ENCODE data around the gene MKS1.
A peak's percentile ranks its signal among the peaks of the same experiment; 100 is the strongest.

MKS1 gene

GRCh38 chr17:58174871-58175270 lies 44.2 kb downstream of the MKS1 start:
- no peaks in the 10 kb centered on the region for H3K4me1 ChIP-seq (ENCODE audit: insufficient read depth, low read length, poor library complexity, severe bottlenecking)
- TF ChIP-seq CTCF (conservative IDR thresholded peaks at IDR 0.05; ENCODE audit: low read length) (no peak), EZH2phosphoT487 (IDR thresholded peaks at IDR 0.05; ENCODE audit: borderline replicate concordance) (no peak)
- H3K4me3 ChIP-seq (ENCODE audit: low read length, poor library complexity, severe bottlenecking) = no peak overlapping the region
- no peaks in the 10 kb centered on the region for H3K27me3 ChIP-seq (ENCODE audit: insufficient read depth, low read length, poor library complexity, severe bottlenecking)
- no peaks in the 10 kb centered on the region for H4K20me1 ChIP-seq (ENCODE audit: insufficient read depth, low read length, poor library complexity, severe bottlenecking)
- H3K79me2 ChIP-seq (ENCODE audit: insufficient read depth, low read length) = no peaks in the 10 kb centered on the region
- no peak overlapping the region for H3K9ac ChIP-seq (ENCODE audit: low read depth, low read length, poor library complexity, severe bottlenecking)
- H3F3A ChIP-seq (ENCODE audit: low read depth) = no peaks in the 10 kb centered on the region
- H3K9me2 ChIP-seq (replicated peaks; ENCODE audit: low read depth, low read length) = no peaks in the 10 kb centered on the region
- no peaks in the 10 kb centered on the region for H3K36me3 ChIP-seq (ENCODE audit: insufficient read depth, low read length)
- no peak overlapping the region for H3K4me2 ChIP-seq (ENCODE audit: low read depth, low read length, poor library complexity, severe bottlenecking)
- H3K9me3 ChIP-seq (ENCODE audit: insufficient read depth, low read depth, low read length) = no peaks in the 10 kb centered on the region
- no peak overlapping the region for H2AFZ ChIP-seq (ENCODE audit: low read length)

DNA sequence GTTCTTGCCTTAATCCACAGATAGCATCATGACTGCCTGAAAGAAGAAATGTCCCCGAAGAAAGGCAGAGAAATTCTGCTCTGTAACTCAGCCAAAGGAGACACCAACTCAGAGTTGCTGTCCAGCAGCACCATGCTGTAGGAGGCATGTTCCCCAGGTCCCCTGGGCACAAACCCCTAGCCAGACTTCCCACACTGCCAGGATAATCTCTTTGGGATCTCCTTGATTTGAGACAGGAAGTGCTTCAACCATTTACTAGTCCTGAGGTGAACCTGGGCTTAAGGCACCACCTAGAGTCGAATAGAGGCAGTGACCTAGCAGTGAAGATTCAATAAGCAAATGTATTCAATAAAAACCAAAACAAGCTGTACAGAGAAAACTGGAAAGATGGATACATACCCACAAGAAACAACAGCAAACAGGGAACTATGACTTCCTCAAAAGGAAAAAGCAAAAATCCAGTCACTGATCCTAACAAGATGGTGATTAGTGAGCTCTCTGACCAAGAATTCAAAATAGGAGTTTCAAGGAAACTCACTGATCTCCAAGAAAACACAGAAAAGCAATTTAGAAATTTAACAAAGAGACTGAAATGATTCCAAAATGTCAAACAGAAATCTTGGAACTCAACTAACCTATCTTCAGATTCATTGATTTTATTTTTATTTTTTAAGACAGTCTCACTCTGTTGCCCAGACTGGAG lies 46.5 kb downstream of the MKS1 start:
- H3K4me1 ChIP-seq (ENCODE audit: insufficient read depth, low read length, poor library complexity, severe bottlenecking) = no peaks in the 10 kb centered on the region
- no peaks in the 10 kb centered on the region for H3K79me2 ChIP-seq (ENCODE audit: insufficient read depth, low read length)
- H3K27me3 ChIP-seq (ENCODE audit: insufficient read depth, low read length, poor library complexity, severe bottlenecking) = no peaks in the 10 kb centered on the region
- H3F3A ChIP-seq (ENCODE audit: low read depth) = no peaks in the 10 kb centered on the region
- no peak overlapping the region for H3K4me3 ChIP-seq (ENCODE audit: low read length, poor library complexity, severe bottlenecking)
- peak; percentile 89 for TF ChIP-seq CTCF (conservative IDR thresholded peaks at IDR 0.05; ENCODE audit: low read length)
- no peak for TF ChIP-seq EZH2phosphoT487 (IDR thresholded peaks at IDR 0.05; ENCODE audit: borderline replicate concordance)
- no peaks in the 10 kb centered on the region for H3K36me3 ChIP-seq (ENCODE audit: insufficient read depth, low read length)
- no peak overlapping the region for H3K4me2 ChIP-seq (ENCODE audit: low read depth, low read length, poor library complexity, severe bottlenecking)
- no peak overlapping the region for H2AFZ ChIP-seq (ENCODE audit: low read length)
- no peaks in the 10 kb centered on the region for H3K9me3 ChIP-seq (ENCODE audit: insufficient read depth, low read depth, low read length)
- no peak overlapping the region for H3K9ac ChIP-seq (ENCODE audit: low read depth, low read length, poor library complexity, severe bottlenecking)
- H4K20me1 ChIP-seq (ENCODE audit: insufficient read depth, low read length, poor library complexity, severe bottlenecking) = no peaks in the 10 kb centered on the region
- no peaks in the 10 kb centered on the region for H3K9me2 ChIP-seq (replicated peaks; ENCODE audit: low read depth, low read length)

DNA sequence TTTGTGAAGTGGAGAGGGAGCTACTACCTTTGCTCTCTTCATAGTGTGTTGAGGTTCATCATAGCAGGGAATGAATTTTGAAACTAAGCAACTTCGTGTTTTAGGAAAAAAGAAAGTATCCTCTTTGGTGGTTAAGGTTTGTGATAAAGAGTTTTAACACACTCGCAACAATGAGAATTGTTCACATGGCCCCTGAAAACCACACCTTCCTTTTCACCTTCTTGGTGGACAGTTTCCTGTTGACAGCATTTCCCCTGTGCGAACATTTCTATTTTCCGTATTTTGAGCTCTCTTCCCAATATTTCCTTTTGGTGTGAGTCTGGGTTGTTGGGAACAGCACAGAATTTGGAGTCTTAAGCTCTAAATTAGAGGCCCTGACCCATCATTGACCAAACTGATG lies 48.4 kb downstream of the MKS1 start:
- Histone ChIP-seq H3K9me2 (replicated peaks; ENCODE audit: low read depth, low read length) (no peaks in the 10 kb centered on the region), H3K4me1 (ENCODE audit: insufficient read depth, low read length, poor library complexity, severe bottlenecking) (no peaks in the 10 kb centered on the region), H3K9ac (ENCODE audit: low read depth, low read length, poor library complexity, severe bottlenecking) (no peak overlapping the region), H4K20me1 (ENCODE audit: insufficient read depth, low read length, poor library complexity, severe bottlenecking) (no peaks in the 10 kb centered on the region), H3K36me3 (ENCODE audit: insufficient read depth, low read length) (no peaks in the 10 kb centered on the region), H3K27me3 (ENCODE audit: insufficient read depth, low read length, poor library complexity, severe bottlenecking) (no peaks in the 10 kb centered on the region), H3F3A (ENCODE audit: low read depth) (no peaks in the 10 kb centered on the region), H3K4me3 (ENCODE audit: low read length, poor library complexity, severe bottlenecking) (no peak overlapping the region), H2AFZ (ENCODE audit: low read length) (no peak overlapping the region), H3K9me3 (ENCODE audit: insufficient read depth, low read depth, low read length) (no peaks in the 10 kb centered on the region), H3K79me2 (ENCODE audit: insufficient read depth, low read length) (no peaks in the 10 kb centered on the region), H3K4me2 (ENCODE audit: low read depth, low read length, poor library complexity, severe bottlenecking) (no peak overlapping the region)
- TF ChIP-seq EZH2phosphoT487 (IDR thresholded peaks at IDR 0.05; ENCODE audit: borderline replicate concordance) = no peak
- no peak for TF ChIP-seq CTCF (conservative IDR thresholded peaks at IDR 0.05; ENCODE audit: low read length)
